Activated naive CD4-positive, alpha-beta T cell treated with anti-CD3 and anti-CD28 coated beads, Interleukin-2, amount 50 U/mL, for 24 hours (primary cell): ENCODE measurements around the gene TTC1.

Source experiments
- H3K27ac Mint-ChIP-seq: one replicate; pipeline ENCODE4 v1.8.0; 2021; ENCODE audit warnings: mild to moderate bottlenecking, mixed read lengths
- H3K27me3 Mint-ChIP-seq: one replicate; pipeline ENCODE4 v1.8.0; 2021; ENCODE audit warnings: mixed read lengths
- H3K36me3 Mint-ChIP-seq: one replicate; pipeline ENCODE4 v1.8.0; 2021; ENCODE audit warnings: mixed read lengths
- H3K4me1 Mint-ChIP-seq: one replicate; pipeline ENCODE4 v1.8.0; 2021; ENCODE audit warnings: mixed read lengths
- H3K4me3 Mint-ChIP-seq: one replicate; pipeline ENCODE4 v1.8.0; 2021; ENCODE audit warnings: mild to moderate bottlenecking, mixed read lengths
- H3K9me3 Mint-ChIP-seq: one replicate; pipeline ENCODE4 v1.8.0; 2021; ENCODE audit warnings: mixed read lengths

The TTC1 gene

GRCh38 chr5:160082614-160083500, 73.9 kb downstream of the TTC1 start:
- Mint-ChIP-seq H3K27me3 (no peaks in the 10 kb centered on the region), H3K27ac (no peak overlapping the region), H3K4me1 (peaks cover 3% of the 10 kb centered on the region), H3K4me3 (no peak overlapping the region), H3K36me3 (peaks cover 6% of the 10 kb centered on the region), H3K9me3 (no peaks in the 10 kb centered on the region)

- Mint-ChIP-seq H3K36me3 (peaks cover 3% of the 10 kb centered on the region), H3K27me3 (no peaks in the 10 kb centered on the region), H3K4me3 (no peak overlapping the region), H3K9me3 (no peaks in the 10 kb centered on the region), H3K4me1 (peaks cover under 1% of the 10 kb centered on the region), H3K27ac (no peak overlapping the region)
Measured at GRCh38 chr5:160083501-160083900, 74.6 kb downstream of the TTC1 start.

GRCh38 chr5:160084144-160084543, 75.2 kb downstream of the TTC1 start:
- no peaks in the 10 kb centered on the region for H3K9me3 Mint-ChIP-seq
- H3K36me3 Mint-ChIP-seq: peaks cover 1% of the 10 kb centered on the region
- no peak overlapping the region for H3K27ac Mint-ChIP-seq
- H3K4me3 Mint-ChIP-seq: no peak overlapping the region
- H3K4me1 Mint-ChIP-seq: no peaks in the 10 kb centered on the region
- no peaks in the 10 kb centered on the region for H3K27me3 Mint-ChIP-seq

GRCh38 chr5:160087199-160087598, 78.3 kb downstream of the TTC1 start:
- no peak overlapping the region for H3K27ac Mint-ChIP-seq
- H3K36me3 Mint-ChIP-seq: peaks cover 10% of the 10 kb centered on the region
- no peaks in the 10 kb centered on the region for H3K9me3 Mint-ChIP-seq
- no peaks in the 10 kb centered on the region for H3K27me3 Mint-ChIP-seq
- H3K4me3 Mint-ChIP-seq: no peak overlapping the region
- peaks cover 6% of the 10 kb centered on the region for H3K4me1 Mint-ChIP-seq

GRCh38 chr5:160088805-160089204, 79.9 kb downstream of the TTC1 start:
- Mint-ChIP-seq H3K4me3 (no peak overlapping the region), H3K27me3 (no peaks in the 10 kb centered on the region), H3K27ac (no peak overlapping the region), H3K4me1 (peaks cover 13% of the 10 kb centered on the region), H3K36me3 (peaks cover 20% of the 10 kb centered on the region), H3K9me3 (no peaks in the 10 kb centered on the region)

GRCh38 chr5:160089531-160089930, 80.6 kb downstream of the TTC1 start:
- Mint-ChIP-seq H3K4me3 (no peak overlapping the region), H3K27ac (no peak overlapping the region), H3K4me1 (peaks cover 18% of the 10 kb centered on the region), H3K36me3 (peaks cover 26% of the 10 kb centered on the region), H3K9me3 (no peaks in the 10 kb centered on the region), H3K27me3 (no peaks in the 10 kb centered on the region)

GRCh38 chr5:160090059-160090458, 81.1 kb downstream of the TTC1 start:
- Mint-ChIP-seq H3K4me3 (no peak overlapping the region), H3K27ac (no peak overlapping the region), H3K36me3 (peaks cover 26% of the 10 kb centered on the region), H3K27me3 (no peaks in the 10 kb centered on the region), H3K4me1 (peaks cover 18% of the 10 kb centered on the region), H3K9me3 (no peaks in the 10 kb centered on the region)

- no peaks in the 10 kb centered on the region for H3K9me3 Mint-ChIP-seq
- no peak overlapping the region for H3K27ac Mint-ChIP-seq
- H3K27me3 Mint-ChIP-seq: no peaks in the 10 kb centered on the region
- H3K4me3 Mint-ChIP-seq: no peak overlapping the region
- peaks cover 27% of the 10 kb centered on the region for H3K36me3 Mint-ChIP-seq
- H3K4me1 Mint-ChIP-seq: peaks cover 18% of the 10 kb centered on the region
Measured at GRCh38 chr5:160092514-160092913, 83.6 kb downstream of the TTC1 start.

- H3K9me3 Mint-ChIP-seq: no peaks in the 10 kb centered on the region
- H3K4me3 Mint-ChIP-seq: no peak overlapping the region
- H3K27me3 Mint-ChIP-seq: no peaks in the 10 kb centered on the region
- no peak overlapping the region for H3K27ac Mint-ChIP-seq
- peaks cover 30% of the 10 kb centered on the region for H3K36me3 Mint-ChIP-seq
- H3K4me1 Mint-ChIP-seq: peaks cover 18% of the 10 kb centered on the region
Measured at GRCh38 chr5:160092960-160093707, 84.2 kb downstream of the TTC1 start.

- no peak overlapping the region for H3K27ac Mint-ChIP-seq
- H3K9me3 Mint-ChIP-seq: no peaks in the 10 kb centered on the region
- peaks cover 27% of the 10 kb centered on the region for H3K36me3 Mint-ChIP-seq
- peaks cover 14% of the 10 kb centered on the region for H3K4me1 Mint-ChIP-seq
- H3K27me3 Mint-ChIP-seq: no peaks in the 10 kb centered on the region
- H3K4me3 Mint-ChIP-seq: no peak overlapping the region
Measured at GRCh38 chr5:160096178-160096577, 87.2 kb downstream of the TTC1 start.

- Mint-ChIP-seq H3K36me3 (peaks cover 21% of the 10 kb centered on the region), H3K9me3 (no peaks in the 10 kb centered on the region), H3K27me3 (no peaks in the 10 kb centered on the region), H3K4me1 (peaks cover 10% of the 10 kb centered on the region), H3K4me3 (no peak overlapping the region), H3K27ac (no peak overlapping the region)
Measured at GRCh38 chr5:160097991-160098390, 89.1 kb downstream of the TTC1 start.

- Mint-ChIP-seq H3K27ac (no peak overlapping the region), H3K36me3 (peaks cover 3% of the 10 kb centered on the region), H3K4me1 (peaks cover 37% of the 10 kb centered on the region), H3K9me3 (no peaks in the 10 kb centered on the region), H3K4me3 (no peak overlapping the region), H3K27me3 (no peaks in the 10 kb centered on the region)
Measured at GRCh38 chr5:160105686-160106360, 96.9 kb downstream of the TTC1 start.

GRCh38 chr5:160108124-160108523, 99.2 kb downstream of the TTC1 start:
- Mint-ChIP-seq H3K27ac (no peak overlapping the region), H3K9me3 (no peaks in the 10 kb centered on the region), H3K27me3 (no peaks in the 10 kb centered on the region), H3K4me1 (peaks cover 41% of the 10 kb centered on the region), H3K4me3 (no peak overlapping the region), H3K36me3 (peaks cover 7% of the 10 kb centered on the region)
